Measurements from ENCODE around the gene GDAP2.

GRCh38 chr1:117830222-117830621, 99.2 kb downstream of the GDAP2 start:
- TF ChIP-seq CTCF (IDR thresholded peaks at IDR 0.05) (no peak), ZFX (IDR thresholded peaks at IDR 0.05; ENCODE audit: borderline replicate concordance) (no peak)
